ENCODE measurements around the gene BBS12.

The BBS12 gene

DNA sequence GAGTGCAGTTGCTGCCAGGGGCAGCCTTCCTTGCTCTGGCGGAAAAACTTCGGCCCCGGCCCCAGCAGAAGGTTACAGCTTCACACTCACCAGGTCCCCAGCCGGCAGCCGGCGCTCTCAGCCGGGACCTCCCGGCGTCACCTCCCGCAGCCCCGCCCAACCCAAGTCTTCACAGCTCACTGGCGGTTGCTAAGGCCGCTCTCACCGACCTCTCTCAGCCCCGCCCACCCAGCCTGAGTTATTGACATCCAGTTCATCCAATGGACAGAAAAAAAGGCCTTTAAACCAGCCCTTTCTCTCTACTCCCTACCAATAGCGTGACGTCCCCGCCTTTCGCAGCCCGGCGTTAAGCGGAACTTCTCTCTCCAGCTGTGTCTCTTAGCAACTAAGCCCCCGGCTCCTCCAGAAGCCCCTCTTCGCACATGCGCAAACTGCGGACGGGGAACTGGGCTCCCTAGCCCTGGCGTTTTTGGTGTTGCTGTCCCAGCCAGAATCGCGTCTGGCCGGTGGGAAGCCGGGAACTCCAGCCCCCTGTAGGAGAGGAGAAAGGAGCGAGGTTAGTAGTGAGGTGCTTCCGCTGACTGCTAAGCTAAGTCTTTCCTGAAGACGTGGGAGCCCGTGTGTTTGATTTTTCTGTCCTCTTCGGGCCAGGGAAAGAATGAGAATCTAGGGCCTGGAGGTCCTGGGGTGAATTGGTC is at the start of gene BBS12:
TSS of gene BBS12 (plus strand) at position 376 of the 698 bp plus-strand sequence. CDS start 9,189 bp downstream, outside the sequence.
- DNase-seq = peak; percentile 99

DNA sequence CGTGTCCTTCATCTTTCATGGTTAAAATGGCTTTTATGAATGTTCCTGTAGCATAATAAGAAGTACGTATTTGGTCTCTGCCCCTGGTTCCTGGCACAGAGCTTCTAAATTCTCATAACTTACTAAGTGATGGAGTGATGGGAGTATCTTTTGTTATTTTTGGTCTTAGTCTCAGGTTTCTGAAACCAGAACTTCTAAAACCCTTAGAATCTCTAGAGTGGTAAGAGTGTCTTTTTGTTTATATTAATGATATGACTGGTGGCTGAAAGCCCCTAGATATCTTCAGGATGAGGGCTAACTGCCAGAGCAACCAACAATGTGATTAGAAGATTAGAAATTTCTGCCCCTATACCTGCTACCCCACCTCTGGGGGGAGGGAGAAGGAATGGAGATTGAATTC is 45.8 kb upstream of the BBS12 start:
- DNase-seq = no peak

DNA sequence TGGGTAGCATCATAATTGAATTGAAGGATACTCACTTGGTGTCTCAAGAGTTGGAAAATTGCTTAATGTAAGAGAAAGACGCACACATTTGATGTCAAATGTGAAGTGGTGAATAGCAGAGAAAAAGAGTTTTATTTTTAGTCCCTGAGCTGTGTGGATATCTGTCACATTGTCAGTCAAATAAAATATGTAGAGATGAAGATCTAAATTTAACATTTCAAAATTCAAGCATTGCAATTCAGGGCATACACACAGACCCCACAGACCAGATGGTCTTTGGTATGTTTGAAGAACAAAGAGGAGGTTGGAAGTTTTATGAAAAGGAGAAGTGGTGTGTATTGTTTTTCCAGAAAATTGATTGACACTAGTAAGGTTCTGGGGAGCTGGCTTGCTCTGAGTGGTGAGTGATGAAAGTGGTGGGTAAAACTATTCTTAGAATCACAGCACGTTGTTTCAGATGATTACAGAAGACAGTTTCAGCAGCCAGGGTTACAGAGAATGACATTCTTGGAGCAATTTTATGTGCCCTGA is 44.9 kb upstream of the BBS12 start:
- no peak for DNase-seq

DNA sequence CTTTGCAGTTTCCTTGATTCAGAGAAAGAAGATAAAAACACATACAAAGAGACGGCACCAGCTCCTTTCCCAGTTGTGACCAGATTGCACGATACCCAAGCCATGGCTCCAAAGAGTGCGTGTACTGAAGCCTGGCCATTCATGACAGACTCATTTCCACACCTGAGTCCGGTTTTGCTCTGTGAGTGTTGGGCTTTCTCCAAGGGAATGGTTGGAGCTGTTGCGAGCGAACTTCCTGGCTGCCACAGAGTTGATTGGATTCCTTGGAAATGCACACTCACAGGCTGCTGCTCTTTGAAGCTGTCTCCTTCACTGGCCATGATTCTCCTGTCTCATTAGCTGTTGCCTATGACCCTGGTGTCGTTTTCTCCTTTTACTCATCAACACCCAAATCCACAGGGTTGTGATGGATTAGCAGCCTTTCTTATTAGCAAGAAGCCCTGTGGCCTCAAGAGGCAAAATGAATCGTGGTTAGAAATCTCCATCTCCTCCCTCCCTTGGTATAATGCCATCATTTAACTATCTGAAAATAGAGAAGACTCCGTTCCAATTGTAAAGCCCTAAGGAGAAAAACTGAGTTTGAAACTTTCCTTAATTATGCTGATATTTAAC is 43.9 kb upstream of the BBS12 start:
- no peak for DNase-seq

DNA sequence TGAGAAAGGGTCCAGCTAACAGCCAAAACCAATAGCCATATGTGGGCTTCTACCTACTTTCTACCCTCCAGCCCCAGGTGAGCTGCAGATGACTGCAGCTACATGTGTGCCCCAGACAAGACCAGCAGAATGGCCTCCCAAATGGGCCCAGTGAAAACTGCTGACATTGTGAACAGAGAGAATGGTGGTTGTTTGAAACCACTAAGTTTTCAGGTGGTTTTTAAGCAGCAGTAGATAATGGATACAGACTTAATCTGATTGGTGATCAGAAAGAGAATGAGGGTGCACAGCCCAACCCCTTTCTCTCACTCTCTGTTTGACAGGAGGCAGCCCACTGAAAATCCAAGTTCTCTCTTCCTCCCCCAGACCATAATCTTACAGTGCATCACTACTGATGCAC is 42.5 kb upstream of the BBS12 start:
- no peak for DNase-seq

GRCh38 chr4:122691988-122692387 is 40.5 kb upstream of the BBS12 start:
- no peak for DNase-seq

GRCh38 chr4:122692641-122693520 is 39.6 kb upstream of the BBS12 start:
- DNase-seq = no peak

- DNase-seq = no peak
These were observed 37.3 kb upstream of the BBS12 start for GRCh38 chr4:122695226-122695625.

DNA sequence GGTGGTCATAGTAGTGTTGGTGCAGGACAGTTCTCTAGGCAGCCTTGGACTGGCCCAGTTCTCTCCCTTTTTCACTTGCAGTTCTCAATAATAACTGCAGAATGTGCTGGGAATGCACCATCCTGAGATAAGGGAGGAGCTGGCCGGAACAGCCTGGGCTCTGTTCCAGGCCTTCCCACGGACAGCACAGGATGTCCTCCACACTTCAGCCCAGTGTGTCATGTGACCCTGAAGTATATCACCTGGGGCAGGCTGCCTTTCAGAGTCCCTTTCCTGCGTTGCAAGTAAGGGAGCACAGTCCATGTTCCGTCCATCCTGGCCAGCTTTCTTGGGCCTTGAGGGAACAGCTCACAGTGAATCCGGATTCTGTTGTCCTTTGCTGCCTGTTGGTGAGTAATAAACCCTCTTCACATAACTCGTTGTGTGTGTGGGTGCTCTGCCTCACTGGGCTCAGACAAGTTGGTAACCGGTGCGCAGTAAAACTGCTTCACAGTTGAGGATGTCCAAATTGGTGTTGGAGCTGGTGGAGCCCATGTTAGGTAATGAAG is 32.3 kb upstream of the BBS12 start:
- no peak for DNase-seq

DNA sequence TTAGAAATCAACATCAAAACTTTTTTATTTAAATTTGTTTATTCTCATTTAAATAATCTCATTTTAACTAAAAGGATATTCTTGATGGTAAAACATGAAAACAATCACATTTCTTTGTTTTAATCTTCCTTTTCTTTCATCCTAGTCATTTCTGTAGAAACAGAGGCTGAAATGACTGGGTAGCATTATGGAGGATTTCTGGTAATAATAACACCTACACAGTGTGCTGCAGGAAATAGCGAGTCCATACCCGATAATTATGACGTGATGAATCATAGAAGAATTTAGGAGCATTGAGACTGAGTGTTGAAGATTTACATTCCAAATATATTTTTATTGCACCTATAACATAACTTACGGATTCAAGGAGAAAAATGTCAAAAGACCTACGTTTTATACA is 31.4 kb upstream of the BBS12 start:
- no peak for DNase-seq

GRCh38 chr4:122701965-122702364 is 30.5 kb upstream of the BBS12 start:
- DNase-seq = no peak

DNA sequence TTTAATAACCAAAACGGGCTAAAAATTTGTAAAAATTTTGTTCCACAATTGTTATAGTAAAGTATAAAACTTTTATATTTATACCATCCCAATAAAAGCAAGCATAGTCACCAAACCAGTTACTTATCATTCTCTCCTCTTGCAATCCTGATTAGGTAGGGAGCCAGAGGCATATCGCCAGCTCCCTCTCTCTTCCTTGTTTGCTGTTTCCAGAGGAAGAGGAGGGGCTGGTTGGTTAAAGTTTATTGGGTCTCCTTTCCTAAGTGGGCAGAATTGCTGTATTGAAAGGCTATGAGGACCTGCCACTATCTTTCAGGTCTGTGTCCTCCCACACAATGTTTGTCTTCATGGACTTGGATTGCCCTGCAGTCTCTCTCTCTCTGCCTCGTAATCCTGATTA is 29.6 kb upstream of the BBS12 start:
- no peak for DNase-seq

- no peak for DNase-seq
These were observed 28.6 kb upstream of the BBS12 start for GRCh38 chr4:122703868-122704267.

DNA sequence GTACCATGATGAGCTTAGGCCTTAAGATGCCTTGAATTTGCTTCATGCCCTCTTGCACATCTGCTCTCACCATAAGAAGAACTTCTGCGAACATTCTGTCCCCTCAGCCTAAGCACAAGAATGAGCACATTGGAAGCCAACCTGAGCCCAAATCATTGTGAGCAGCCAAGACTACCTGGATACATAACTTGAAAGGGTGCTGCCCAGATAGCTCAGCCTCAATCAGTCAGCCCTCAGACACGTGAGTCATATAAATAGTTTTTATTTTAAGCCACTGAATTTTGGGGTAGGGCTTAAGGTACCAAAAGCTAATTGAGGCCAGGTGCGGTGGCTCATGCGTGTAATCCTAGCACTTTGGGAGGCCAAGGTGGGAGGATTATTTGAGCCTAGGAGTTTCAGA is 27.5 kb upstream of the BBS12 start:
- no peak for DNase-seq

DNA sequence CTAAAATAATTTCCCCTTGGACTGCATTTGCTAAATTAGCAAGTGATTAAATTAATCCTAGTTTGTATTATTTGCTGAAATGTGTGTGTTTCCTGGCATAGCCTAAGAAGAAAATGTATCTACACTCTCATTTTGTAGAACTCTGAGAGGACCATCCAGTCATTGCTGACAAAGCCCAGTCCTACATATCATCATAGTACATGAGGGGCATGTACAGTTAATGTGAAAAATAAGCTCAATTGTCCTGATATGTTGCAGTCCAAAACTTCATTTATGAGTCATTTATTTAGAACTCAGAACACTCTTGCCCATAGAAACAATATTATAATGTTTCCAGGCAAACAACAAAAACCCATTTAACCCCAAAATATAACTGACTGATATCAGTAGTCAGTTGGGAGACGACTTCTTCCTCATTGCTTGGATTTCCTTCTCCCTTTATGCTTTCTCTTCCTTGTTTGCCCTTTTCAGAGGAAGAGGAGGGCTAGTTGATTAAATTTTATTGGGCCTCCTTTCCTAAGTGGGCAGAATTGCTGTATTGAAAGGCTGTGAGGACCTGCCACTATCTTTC is 26.9 kb upstream of the BBS12 start:
- no peak for DNase-seq

DNA sequence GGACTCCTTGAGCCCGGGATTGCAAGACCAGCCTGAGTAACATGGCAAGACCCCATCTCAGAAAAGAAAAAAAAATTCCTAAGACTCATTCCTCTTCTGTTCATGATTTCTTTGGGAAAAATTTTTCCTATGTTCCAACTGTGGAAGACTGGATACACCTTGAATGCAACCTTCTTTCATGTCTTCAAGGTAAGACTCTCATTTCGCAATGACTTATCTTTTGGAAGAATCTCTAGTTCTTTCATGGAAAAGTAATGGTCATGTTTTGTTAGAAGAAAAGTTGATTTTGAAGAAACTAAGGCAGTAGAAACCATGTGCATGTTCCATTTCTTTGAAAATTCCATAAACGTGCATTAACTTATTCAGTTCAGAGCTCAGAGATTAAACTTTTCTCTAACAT is 26.0 kb upstream of the BBS12 start:
- no peak for DNase-seq

DNA sequence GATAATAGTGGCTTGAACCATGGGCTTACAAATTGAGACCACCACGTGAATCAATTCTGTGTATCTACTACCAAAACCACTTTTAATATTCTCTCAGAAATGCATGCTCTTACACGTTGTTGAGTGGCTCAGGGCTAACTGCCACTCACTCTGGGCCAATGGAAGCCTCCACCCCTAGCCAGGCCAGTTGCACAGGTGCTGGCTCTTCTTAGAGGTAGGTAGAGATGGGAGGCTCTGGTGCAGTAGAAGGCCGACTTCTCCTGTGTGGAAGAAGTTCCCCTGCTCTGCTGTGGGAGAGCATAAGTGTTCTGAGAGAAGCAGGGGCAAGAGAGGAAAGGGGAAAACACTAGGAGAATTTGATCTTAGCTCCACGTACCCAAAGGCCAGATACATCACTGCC is 25.0 kb upstream of the BBS12 start:
- DNase-seq = no peak

GRCh38 chr4:122709236-122709635 is 23.3 kb upstream of the BBS12 start:
- no peak for DNase-seq

DNA sequence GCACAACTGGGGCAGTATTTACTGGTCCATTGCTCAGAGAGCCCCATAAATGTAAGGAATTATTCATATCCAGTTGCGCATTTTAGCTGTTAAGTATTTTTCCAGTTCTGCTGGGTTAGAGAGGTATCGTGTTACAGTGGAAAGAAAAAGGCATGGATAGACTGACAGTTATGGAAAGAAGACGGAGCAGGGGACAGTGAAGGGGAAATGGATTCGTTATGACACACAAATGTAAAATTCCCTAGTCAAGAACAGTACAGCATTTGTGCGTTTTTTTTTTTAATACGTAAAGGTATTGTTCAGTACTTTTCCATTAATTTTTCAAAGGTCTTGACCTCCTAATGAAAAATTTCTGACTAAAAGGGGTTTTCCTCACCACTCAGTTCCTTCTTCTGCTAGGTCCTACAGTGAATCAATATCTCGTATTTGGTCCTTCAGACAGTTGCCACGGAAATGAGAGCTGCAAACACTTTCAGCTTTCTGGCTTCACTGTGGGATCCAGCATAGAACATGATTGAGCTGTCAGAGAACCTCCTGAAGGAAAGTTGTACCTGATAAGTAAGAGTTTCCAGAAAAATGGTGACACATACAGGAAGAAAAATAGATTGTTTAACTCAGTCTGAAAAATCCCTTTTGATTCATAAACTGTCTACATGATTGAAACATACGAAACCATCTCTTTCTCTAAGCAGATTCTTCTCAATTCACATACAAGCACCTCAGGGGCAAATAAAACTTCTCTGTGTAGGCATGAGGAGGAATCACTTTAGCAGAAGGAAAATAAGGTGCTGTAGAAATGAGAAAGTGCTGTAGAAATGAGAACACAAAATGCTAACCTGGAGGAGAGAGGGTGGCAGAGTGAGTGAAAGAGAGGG is 21.8 kb upstream of the BBS12 start:
- no peak for DNase-seq

DNA sequence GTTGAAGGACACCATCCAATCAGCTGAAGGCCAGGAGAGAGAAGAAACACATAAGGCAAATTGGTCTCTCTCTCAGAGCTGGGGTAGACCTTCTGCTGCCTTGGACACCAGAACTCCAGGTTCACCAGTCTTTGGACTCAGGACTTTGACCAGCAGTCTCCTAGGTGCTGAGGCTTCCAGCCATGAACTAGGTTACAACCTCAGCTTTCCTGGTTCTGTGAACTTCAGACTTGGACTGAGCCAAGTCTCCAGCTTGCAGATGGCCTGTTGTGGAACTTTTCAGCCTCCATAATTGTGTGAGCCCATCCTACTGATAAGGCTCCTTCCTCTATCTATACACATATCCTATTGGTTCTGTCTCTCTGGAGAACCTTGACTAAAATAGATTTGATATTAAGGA is 20.6 kb upstream of the BBS12 start:
- no peak for DNase-seq

DNA sequence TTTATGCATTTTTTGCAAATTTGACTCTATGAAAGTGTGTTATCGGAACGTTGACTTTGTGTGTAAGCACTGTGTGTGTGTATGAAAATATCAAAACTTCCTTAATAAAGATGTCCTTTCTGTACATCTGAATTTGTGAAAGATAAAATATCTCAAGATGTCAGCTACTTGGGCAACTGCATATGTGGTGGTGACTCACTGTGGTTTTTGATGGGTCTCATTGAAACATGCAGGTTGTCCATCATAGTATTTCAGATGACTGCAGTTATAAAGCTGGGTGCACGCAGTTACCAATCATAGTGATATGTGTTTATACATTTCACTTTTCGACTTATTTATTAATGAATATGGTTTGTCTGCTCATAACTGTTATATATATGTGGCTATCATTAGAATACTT is 19.7 kb upstream of the BBS12 start:
- no peak for DNase-seq

GRCh38 chr4:122715221-122715620 is 17.3 kb upstream of the BBS12 start:
- no peak for DNase-seq
